ENCODE results near the gene TRPM3.

TRPM3 gene

DNA sequence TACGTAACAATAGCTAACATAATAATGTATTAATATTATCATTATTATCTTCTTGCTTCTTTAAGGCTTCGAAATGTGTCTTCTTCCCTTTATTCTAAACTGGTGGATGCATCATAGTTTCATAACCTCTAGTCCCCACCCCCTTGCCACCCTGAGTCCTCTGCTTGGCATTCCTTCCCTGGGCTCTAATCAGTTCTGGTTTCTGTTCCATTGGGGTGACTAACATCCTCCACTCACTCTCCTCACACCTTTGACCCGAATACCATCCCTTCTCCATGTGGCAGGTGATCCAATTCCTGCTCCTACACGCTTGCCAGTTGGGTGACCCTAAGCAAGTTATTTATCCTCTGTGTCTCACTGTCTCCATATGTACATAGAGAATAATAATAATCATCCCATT lies 286.1 kb downstream of the TRPM3 start:
- H2AFZ ChIP-seq (ENCODE audit: low read length): no peak overlapping the region
- no peak for DNase-seq
- no peak for TF ChIP-seq EZH2phosphoT487 (IDR thresholded peaks at IDR 0.05; ENCODE audit: low read length)
- TF ChIP-seq CTCF (IDR thresholded peaks at IDR 0.05; ENCODE audit: low read length): no peak
- TF ChIP-seq EZH2 (optimal IDR thresholded peaks at IDR 0.05; ENCODE audit: low read depth, low read length): no peak
- no peaks in the 10 kb centered on the region for H3K79me2 ChIP-seq (ENCODE audit: low read length)
- H3K36me3 ChIP-seq (replicated peaks; ENCODE audit: insufficient read depth, low read length): no peaks in the 10 kb centered on the region
- no peaks in the 10 kb centered on the region for H3F3A ChIP-seq (ENCODE audit: insufficient read depth, low read length)
- no peaks in the 10 kb centered on the region for H3K4me1 ChIP-seq (ENCODE audit: low read length)
- no peak overlapping the region for H3K4me2 ChIP-seq (ENCODE audit: low read depth, low read length)
- no peaks in the 10 kb centered on the region for H3K27me3 ChIP-seq (replicated peaks; ENCODE audit: insufficient read depth, low read length)
- H3K9ac ChIP-seq (ENCODE audit: low read length): no peak overlapping the region
- no peaks in the 10 kb centered on the region for H3K9me2 ChIP-seq (replicated peaks; ENCODE audit: insufficient read depth, low read length)
- H3K9me3 ChIP-seq (replicated peaks; ENCODE audit: insufficient read depth, low read length): no peaks in the 10 kb centered on the region
- H4K20me1 ChIP-seq (ENCODE audit: insufficient read depth, low read length): no peaks in the 10 kb centered on the region
- H3K27ac ChIP-seq (ENCODE audit: low read length): no peak overlapping the region
- H3K4me3 ChIP-seq (ENCODE audit: low read length): no peak overlapping the region

- Histone ChIP-seq H3K79me2 (ENCODE audit: low read length) (no peaks in the 10 kb centered on the region), H3K36me3 (replicated peaks; ENCODE audit: insufficient read depth, low read length) (no peaks in the 10 kb centered on the region), H3K9ac (ENCODE audit: low read length) (no peak overlapping the region), H3K27ac (ENCODE audit: low read length) (no peak overlapping the region), H3K4me3 (ENCODE audit: low read length) (no peak overlapping the region), H3K27me3 (replicated peaks; ENCODE audit: insufficient read depth, low read length) (no peaks in the 10 kb centered on the region), H3K4me1 (ENCODE audit: low read length) (no peaks in the 10 kb centered on the region), H2AFZ (ENCODE audit: low read length) (no peak overlapping the region), H3F3A (ENCODE audit: insufficient read depth, low read length) (no peaks in the 10 kb centered on the region), H4K20me1 (ENCODE audit: insufficient read depth, low read length) (no peaks in the 10 kb centered on the region), H3K4me2 (ENCODE audit: low read depth, low read length) (no peak overlapping the region), H3K9me2 (replicated peaks; ENCODE audit: insufficient read depth, low read length) (no peaks in the 10 kb centered on the region), H3K9me3 (replicated peaks; ENCODE audit: insufficient read depth, low read length) (no peaks in the 10 kb centered on the region)
- TF ChIP-seq CTCF (IDR thresholded peaks at IDR 0.05; ENCODE audit: low read length) (no peak), EZH2 (optimal IDR thresholded peaks at IDR 0.05; ENCODE audit: low read depth, low read length) (no peak), EZH2phosphoT487 (IDR thresholded peaks at IDR 0.05; ENCODE audit: low read length) (no peak)
- DNase-seq: no peak
Observed at GRCh38 chr9:70832492-70832891, 288.9 kb downstream of the TRPM3 start.

DNA sequence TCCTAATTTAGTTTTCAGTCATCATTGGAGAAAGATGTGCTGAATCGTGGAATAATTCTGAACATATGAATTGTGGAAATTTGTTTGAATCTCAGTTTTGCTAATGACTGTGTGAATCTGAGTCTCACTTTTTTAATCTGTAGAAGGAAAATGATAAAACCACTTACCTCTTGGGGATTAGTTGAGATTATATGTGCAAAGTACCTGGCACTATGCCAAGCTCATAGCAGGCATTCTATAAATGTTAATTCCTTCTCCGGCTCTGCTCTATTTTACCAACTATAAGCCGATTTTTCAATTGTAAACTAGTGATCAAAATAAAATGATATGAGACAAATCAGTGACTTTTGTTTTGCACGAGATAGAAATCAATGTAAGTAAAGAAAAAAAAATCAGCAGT lies 290.8 kb downstream of the TRPM3 start:
- Histone ChIP-seq H3K4me2 (ENCODE audit: low read depth, low read length) (no peak overlapping the region), H2AFZ (ENCODE audit: low read length) (no peak overlapping the region), H3K9ac (ENCODE audit: low read length) (no peak overlapping the region), H4K20me1 (ENCODE audit: insufficient read depth, low read length) (no peaks in the 10 kb centered on the region), H3K36me3 (replicated peaks; ENCODE audit: insufficient read depth, low read length) (no peaks in the 10 kb centered on the region), H3K4me3 (ENCODE audit: low read length) (no peak overlapping the region), H3K27me3 (replicated peaks; ENCODE audit: insufficient read depth, low read length) (no peaks in the 10 kb centered on the region), H3K9me3 (replicated peaks; ENCODE audit: insufficient read depth, low read length) (no peaks in the 10 kb centered on the region), H3K4me1 (ENCODE audit: low read length) (no peaks in the 10 kb centered on the region), H3K9me2 (replicated peaks; ENCODE audit: insufficient read depth, low read length) (no peaks in the 10 kb centered on the region), H3F3A (ENCODE audit: insufficient read depth, low read length) (no peaks in the 10 kb centered on the region), H3K27ac (ENCODE audit: low read length) (no peak overlapping the region), H3K79me2 (ENCODE audit: low read length) (no peaks in the 10 kb centered on the region)
- TF ChIP-seq EZH2 (optimal IDR thresholded peaks at IDR 0.05; ENCODE audit: low read depth, low read length) (no peak), CTCF (IDR thresholded peaks at IDR 0.05; ENCODE audit: low read length) (no peak)
- no peak for DNase-seq
